Measurements from ENCODE around the gene EPHB1. TPM values are rescaled to one million over a fixed set of nuclear protein-coding genes. Genes with fewer than 3 reads are reported as not detected.

Gene EPHB1
- polyA plus RNA-seq, 1 donor from 2014 or later = 18.7 TPM

DNA sequence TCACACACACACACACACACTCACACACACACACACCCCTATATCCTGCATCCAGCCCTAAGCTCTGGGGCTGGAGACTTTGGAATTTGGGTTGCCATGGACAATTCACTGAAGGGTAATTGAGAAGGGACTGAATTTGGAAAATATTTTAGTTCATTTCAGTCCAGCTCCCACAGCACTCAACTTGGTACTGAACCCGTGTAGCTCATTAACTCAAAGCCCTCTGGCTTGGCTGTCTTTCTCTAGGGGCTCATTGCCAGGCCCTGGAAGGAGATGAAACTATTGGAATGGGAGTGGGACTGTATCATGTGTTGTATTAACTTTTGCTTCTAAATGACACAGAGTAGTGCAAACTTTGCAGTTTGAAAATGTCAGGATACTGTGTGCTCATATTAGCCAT, 157.3 kb downstream of the EPHB1 start:
- Histone ChIP-seq H4K20me1 (ENCODE audit: insufficient read depth) (no peaks in the 10 kb centered on the region), H3K9ac (ENCODE audit: low read length) (no peak overlapping the region), H3K79me2 (replicated peaks; ENCODE audit: insufficient read depth, low read length) (no peaks in the 10 kb centered on the region), H3K9me2 (ENCODE audit: insufficient read depth, low read length) (no peaks in the 10 kb centered on the region), H3K36me3 (ENCODE audit: insufficient read depth, low read length) (peaks cover 19% of the 10 kb centered on the region), H3K4me2 (ENCODE audit: low read length) (no peak overlapping the region), H3K9me3 (ENCODE audit: low read length) (peaks cover 15% of the 10 kb centered on the region), H3K4me3 (ENCODE audit: low read length) (no peak overlapping the region), H3F3A (ENCODE audit: insufficient read depth, low read length, poor library complexity, severe bottlenecking) (no peaks in the 10 kb centered on the region), H3K27me3 (ENCODE audit: insufficient read depth, low read depth, low read length) (no peaks in the 10 kb centered on the region), H3K27ac (ENCODE audit: low read length) (no peak overlapping the region), H2AFZ (ENCODE audit: low read depth, low read length) (no peak overlapping the region)
- TF ChIP-seq MXI1 (conservative IDR thresholded peaks at IDR 0.05; ENCODE audit: poor library complexity, severe bottlenecking) = no peak
- no peak for TF ChIP-seq TAF1 (IDR thresholded peaks at IDR 0.05; ENCODE audit: low read depth)
- TF ChIP-seq, protein P1, sequence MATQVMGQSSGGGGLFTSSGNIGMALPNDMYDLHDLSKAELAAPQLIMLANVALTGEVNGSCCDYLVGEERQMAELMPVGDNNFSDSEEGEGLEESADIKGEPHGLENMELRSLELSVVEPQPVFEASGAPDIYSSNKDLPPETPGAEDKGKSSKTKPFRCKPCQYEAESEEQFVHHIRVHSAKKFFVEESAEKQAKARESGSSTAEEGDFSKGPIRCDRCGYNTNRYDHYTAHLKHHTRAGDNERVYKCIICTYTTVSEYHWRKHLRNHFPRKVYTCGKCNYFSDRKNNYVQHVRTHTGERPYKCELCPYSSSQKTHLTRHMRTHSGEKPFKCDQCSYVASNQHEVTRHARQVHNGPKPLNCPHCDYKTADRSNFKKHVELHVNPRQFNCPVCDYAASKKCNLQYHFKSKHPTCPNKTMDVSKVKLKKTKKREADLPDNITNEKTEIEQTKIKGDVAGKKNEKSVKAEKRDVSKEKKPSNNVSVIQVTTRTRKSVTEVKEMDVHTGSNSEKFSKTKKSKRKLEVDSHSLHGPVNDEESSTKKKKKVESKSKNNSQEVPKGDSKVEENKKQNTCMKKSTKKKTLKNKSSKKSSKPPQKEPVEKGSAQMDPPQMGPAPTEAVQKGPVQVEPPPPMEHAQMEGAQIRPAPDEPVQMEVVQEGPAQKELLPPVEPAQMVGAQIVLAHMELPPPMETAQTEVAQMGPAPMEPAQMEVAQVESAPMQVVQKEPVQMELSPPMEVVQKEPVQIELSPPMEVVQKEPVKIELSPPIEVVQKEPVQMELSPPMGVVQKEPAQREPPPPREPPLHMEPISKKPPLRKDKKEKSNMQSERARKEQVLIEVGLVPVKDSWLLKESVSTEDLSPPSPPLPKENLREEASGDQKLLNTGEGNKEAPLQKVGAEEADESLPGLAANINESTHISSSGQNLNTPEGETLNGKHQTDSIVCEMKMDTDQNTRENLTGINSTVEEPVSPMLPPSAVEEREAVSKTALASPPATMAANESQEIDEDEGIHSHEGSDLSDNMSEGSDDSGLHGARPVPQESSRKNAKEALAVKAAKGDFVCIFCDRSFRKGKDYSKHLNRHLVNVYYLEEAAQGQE (IDR thresholded peaks at IDR 0.05; ENCODE audit: borderline replicate concordance) = no peak
- TF ChIP-seq SMC3 (conservative IDR thresholded peaks at IDR 0.05; ENCODE audit: poor library complexity) = no peak
- TF ChIP-seq RAD21 (conservative IDR thresholded peaks at IDR 0.05) = no peak
- no peak for TF ChIP-seq EP300 (conservative IDR thresholded peaks at IDR 0.05; ENCODE audit: poor library complexity, severe bottlenecking)
- no peak for TF ChIP-seq EZH2 (IDR thresholded peaks at IDR 0.05; ENCODE audit: borderline replicate concordance, insufficient read depth, low read length, poor library complexity, severe bottlenecking)
- TF ChIP-seq, protein P2, sequence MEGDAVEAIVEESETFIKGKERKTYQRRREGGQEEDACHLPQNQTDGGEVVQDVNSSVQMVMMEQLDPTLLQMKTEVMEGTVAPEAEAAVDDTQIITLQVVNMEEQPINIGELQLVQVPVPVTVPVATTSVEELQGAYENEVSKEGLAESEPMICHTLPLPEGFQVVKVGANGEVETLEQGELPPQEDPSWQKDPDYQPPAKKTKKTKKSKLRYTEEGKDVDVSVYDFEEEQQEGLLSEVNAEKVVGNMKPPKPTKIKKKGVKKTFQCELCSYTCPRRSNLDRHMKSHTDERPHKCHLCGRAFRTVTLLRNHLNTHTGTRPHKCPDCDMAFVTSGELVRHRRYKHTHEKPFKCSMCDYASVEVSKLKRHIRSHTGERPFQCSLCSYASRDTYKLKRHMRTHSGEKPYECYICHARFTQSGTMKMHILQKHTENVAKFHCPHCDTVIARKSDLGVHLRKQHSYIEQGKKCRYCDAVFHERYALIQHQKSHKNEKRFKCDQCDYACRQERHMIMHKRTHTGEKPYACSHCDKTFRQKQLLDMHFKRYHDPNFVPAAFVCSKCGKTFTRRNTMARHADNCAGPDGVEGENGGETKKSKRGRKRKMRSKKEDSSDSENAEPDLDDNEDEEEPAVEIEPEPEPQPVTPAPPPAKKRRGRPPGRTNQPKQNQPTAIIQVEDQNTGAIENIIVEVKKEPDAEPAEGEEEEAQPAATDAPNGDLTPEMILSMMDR (IDR thresholded peaks at IDR 0.05; ENCODE audit: poor library complexity, severe bottlenecking) = no peak
- no peak for TF ChIP-seq POLR2AphosphoS5 (IDR thresholded peaks at IDR 0.05)

DNA sequence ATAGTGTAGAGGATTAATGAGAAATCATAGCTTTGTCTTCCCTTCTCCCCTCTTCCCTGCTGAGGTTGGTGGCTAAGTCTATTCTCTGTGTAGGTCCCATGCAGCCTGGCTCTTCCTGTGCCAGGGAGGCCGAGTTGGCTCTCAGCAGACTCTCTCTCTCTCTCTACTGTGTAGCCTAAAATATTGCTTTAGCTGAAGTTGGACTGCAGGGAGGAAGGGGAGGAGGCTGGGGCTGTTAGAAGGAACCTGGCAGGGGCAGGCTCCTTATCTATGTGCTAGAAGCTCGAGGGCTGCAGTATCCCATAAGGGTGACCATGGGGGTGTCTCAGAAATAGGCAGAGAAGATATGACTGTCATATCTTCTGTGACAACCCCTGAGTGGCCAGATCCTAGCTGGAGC, 160.8 kb downstream of the EPHB1 start:
- Histone ChIP-seq H3K27me3 (ENCODE audit: insufficient read depth, low read depth, low read length) (no peaks in the 10 kb centered on the region), H3K4me3 (ENCODE audit: low read length) (no peak overlapping the region), H3K9me3 (ENCODE audit: low read length) (peaks cover 11% of the 10 kb centered on the region), H3F3A (ENCODE audit: insufficient read depth, low read length, poor library complexity, severe bottlenecking) (no peaks in the 10 kb centered on the region), H2AFZ (ENCODE audit: low read depth, low read length) (no peak overlapping the region), H3K9me2 (ENCODE audit: insufficient read depth, low read length) (no peaks in the 10 kb centered on the region), H3K36me3 (ENCODE audit: insufficient read depth, low read length) (peaks cover 19% of the 10 kb centered on the region), H3K9ac (ENCODE audit: low read length) (no peak overlapping the region), H3K79me2 (replicated peaks; ENCODE audit: insufficient read depth, low read length) (no peaks in the 10 kb centered on the region), H3K27ac (ENCODE audit: low read length) (no peak overlapping the region), H4K20me1 (ENCODE audit: insufficient read depth) (no peaks in the 10 kb centered on the region), H3K4me2 (ENCODE audit: low read length) (no peak overlapping the region)
- no peak for TF ChIP-seq TAF1 (IDR thresholded peaks at IDR 0.05; ENCODE audit: low read depth)
- TF ChIP-seq POLR2AphosphoS5 (IDR thresholded peaks at IDR 0.05) = no peak
- TF ChIP-seq SMC3 (conservative IDR thresholded peaks at IDR 0.05; ENCODE audit: poor library complexity) = no peak
- no peak for TF ChIP-seq EP300 (conservative IDR thresholded peaks at IDR 0.05; ENCODE audit: poor library complexity, severe bottlenecking)
- TF ChIP-seq, protein P2 (IDR thresholded peaks at IDR 0.05; ENCODE audit: poor library complexity, severe bottlenecking) = no peak
- no peak for TF ChIP-seq RAD21 (conservative IDR thresholded peaks at IDR 0.05)
- TF ChIP-seq MXI1 (conservative IDR thresholded peaks at IDR 0.05; ENCODE audit: poor library complexity, severe bottlenecking) = no peak
- no peak for TF ChIP-seq EZH2 (IDR thresholded peaks at IDR 0.05; ENCODE audit: borderline replicate concordance, insufficient read depth, low read length, poor library complexity, severe bottlenecking)
- TF ChIP-seq, protein P1 (IDR thresholded peaks at IDR 0.05; ENCODE audit: borderline replicate concordance) = no peak
